GM18505 (cell line): ENCODE measurements around the gene ZSCAN16.
"Not testable (repeated sequence)": the region's sequence is repeated elsewhere in the genome, so short reads cannot be mapped to it uniquely, and the experiment has no call there.

ENCODE experiments used
- ATAC-seq: cut with Tn5 transposase; IDR thresholded peaks from one replicate; pipeline ENCODE4 v1.9.1; 2021; ENCODE audit not compliant: unreplicated experiment
- POLR2A ChIP-seq: IDR thresholded peaks from 4 replicates; pipeline ENCODE4 v1.6.1; 2011; ENCODE audit warnings: borderline replicate concordance; ENCODE audit not compliant: insufficient read depth, insufficient read length; ENCODE audit errors: extremely low read depth

The ZSCAN16 gene

DNA sequence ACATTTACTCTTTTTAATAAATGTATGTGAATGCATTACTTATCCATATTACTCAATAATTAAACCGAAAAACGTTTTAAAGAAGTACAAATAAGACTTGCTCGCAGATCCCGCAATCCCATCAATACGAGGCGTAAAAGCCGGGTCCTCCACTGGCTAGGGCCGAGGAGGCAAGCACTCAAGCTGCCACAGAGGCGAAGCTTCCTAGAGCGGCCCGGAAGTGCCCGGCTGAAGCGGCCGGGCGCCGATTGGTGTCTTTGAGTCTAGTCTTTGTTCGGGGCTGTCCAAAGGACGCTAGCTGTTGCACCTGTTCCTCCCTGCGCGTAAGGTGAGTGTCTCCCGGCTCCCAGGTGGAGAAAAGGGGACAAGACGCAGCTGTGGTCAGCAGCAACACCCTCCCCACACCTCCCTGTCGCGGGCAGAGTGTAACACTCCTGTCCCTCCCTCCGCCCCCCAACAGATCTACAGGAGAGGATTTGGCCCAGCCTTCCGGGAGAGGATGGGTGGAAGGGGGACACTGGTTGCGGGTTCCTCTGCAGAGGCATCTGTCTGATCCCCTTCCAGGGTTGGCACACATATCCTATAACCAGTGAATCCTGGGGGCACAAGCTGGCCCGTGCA, at the start of gene ZSCAN16:
Gene ZSCAN16 (plus strand): TSS at position 260 of the 621 bp plus-strand sequence. CDS start 835 bp downstream, outside the sequence.
- peak; percentile 90 for TF ChIP-seq POLR2A
- ATAC-seq: peak; percentile 98

DNA sequence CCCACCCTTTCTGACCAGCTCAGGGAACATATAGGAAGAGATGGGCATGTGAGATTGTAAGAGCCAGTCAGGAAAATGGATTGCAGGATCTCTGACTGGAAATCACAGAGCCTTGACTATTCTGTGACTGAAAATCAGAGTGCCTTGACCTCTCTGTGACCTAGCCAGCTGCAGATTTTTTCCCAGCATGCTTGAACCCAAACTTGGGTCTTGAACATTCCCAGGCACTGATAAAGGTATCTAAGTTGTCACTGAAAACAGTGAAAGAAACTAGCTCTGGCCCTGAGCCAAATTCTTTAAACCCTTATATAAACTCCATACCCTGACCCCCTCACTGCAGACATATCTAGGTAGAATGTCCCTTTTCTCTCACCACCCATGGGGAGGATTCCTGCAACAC, 46.4 kb upstream of the ZSCAN16 start:
- ATAC-seq: no peak
- TF ChIP-seq POLR2A: no peak

DNA sequence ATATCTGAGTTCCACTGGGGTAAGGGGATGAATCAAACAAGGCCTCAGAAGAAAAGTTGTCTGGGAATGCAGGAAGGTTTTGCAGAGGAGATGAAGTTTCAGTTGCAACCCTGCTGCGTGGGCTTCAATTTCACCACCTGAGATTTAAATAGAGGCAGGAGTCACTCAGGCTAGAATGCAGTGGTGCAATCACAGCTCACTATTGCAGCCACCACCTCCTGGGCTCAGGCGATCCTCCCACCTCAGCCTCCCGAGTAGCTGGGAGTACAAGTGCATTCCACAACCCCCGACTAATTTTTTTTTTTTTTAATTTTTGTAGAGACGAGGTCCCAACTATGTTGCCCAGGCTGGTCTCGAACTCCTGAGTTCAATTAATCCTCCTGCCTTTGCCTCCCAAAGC, 45.6 kb upstream of the ZSCAN16 start:
- ATAC-seq: no peak
- no peak for TF ChIP-seq POLR2A

DNA sequence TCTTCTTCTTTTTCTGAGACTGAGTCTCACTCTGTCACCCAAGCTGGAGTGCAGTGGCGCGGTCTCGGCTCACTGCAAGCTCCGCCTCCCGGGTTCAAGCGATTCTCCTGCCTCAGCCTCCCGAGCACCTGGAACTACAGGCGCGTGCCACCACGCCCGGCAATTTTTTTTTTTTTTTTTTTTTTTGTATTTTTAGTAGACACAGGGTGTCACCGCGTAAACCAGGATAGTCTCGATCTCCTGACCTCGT, 44.1 kb upstream of the ZSCAN16 start, which contains the start of gene ZNF165:
Gene ZNF165 (plus strand): TSS at position 188 of the 250 bp plus-strand sequence. CDS start 4,913 bp downstream, outside the sequence.
- ATAC-seq: peak; percentile 13

DNA sequence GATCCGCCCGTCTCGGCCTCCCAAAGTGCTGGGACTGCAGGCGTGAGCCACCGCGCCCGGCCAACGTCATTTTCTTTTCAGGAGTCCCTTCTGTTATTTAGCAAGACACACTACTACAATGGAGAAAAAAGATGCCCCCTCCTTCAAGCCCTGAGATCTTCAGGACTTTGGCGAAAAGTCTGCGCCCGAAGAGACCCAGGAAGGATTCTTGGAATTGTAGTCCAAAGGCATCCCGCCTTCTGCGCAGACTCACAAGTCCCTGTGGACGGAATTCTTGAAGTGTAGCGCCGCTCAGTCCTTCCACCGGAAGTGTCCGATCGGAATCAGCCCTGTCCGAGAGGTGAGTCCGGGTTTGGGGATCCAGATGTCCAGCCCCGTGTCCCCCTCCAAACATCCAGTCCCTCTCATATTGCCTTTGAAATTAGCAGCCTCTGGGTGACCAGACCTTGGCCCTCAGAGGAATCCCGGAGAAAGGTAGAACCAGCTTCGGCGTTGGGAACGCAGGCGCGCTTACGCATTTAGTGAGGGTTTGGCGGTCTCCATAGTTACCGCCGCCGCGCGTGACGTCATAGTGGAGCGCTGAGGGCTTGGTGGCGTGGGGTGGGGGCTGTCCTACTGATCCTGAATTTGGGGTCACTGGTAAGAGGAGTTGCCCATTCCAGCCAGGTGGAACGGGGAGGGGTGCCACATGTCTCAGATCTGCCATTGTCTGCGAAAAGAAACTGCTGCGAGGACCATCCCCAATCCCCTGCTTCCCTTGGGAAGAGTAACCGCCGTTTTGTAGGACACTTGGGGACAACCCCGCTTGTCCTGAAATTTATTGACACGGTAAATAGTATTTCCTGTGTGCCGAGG, 43.6 kb upstream of the ZSCAN16 start:
- peak; percentile 61 for ATAC-seq
- TF ChIP-seq POLR2A: no peak

DNA sequence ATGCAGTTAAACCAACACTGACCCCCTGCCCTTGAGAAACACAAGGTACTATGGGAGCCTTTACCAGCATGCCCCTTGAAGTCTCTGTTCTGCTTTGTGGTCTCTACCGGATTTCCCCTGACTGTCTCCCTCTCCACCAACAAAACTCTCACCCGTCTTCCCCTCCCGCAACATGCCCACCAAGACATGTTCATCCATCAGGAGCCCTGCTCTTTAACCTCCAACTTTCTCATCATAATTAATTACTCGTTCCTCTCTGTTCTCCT, 43.0 kb upstream of the ZSCAN16 start:
- ATAC-seq: peak; percentile 49
- no peak for TF ChIP-seq POLR2A

DNA sequence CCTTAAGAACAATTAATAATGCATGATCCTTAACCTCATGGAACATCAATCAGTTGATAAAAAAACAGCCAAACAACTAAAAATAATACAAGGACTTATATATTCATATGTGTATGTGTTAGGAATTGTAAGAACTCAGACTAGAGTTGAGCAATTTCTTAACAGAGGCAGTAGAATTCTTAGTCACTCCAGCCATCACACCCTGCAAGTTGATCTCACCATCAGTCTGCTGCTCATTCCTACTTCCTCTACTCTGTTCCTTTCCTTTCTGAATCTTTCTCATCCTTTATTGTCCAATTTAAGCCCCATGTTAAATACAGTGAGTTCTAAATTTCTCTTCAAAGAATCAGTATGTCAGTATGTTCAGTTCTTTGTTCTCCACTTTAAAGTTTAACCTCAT, 41.5 kb upstream of the ZSCAN16 start:
- ATAC-seq: no peak

DNA sequence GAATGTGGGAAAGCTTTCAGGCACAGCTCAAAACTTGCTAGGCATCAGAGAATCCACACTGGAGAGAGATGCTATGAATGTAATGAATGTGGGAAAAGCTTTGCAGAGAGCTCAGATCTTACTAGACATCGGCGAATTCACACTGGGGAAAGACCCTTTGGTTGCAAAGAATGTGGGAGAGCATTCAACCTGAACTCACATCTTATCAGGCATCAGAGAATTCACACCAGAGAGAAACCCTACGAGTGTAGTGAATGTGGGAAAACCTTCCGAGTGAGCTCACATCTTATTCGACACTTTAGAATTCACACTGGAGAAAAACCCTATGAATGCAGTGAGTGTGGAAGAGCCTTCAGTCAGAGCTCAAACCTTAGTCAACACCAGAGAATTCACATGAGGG, 35.4 kb upstream of the ZSCAN16 start:
- ATAC-seq: no peak

More for the DNA sequence above, 41.5 kb upstream of the ZSCAN16 start:
- no peak for TF ChIP-seq POLR2A

DNA sequence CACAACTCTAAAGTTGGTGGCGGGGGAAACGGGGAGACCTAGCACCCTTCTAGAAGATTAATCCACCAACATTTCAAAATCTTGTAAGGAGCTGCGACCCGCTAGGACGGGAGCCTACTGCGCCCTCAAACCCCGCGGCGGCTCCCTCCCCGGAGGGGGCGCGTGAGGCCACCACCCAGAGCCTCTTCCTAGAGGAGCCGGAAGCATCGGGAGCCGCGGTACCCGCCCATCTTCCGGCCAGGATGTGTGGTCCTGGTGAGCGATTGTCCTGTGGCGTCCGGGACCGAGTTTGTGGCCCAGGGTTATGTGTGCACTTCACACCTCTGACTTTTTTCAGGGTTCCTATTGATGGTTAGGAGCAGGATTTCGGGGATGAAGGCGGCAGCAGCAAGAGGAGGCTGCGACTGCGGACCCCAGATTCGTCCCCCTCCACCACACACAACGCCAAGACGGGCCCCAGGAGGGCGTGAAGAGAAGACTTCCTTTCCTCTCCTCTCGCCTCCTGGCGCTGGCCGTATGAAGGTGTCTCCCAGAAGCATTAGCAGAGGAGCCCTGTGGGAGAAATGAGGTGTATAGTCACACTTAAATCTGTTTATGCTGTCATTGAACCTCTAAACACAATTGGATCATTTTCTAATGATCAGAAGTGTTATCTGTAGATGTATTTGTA, 33.4 kb upstream of the ZSCAN16 start:
- ATAC-seq: no peak
- TF ChIP-seq POLR2A: no peak

More for the DNA sequence above, 35.4 kb upstream of the ZSCAN16 start:
- TF ChIP-seq POLR2A: no peak

DNA sequence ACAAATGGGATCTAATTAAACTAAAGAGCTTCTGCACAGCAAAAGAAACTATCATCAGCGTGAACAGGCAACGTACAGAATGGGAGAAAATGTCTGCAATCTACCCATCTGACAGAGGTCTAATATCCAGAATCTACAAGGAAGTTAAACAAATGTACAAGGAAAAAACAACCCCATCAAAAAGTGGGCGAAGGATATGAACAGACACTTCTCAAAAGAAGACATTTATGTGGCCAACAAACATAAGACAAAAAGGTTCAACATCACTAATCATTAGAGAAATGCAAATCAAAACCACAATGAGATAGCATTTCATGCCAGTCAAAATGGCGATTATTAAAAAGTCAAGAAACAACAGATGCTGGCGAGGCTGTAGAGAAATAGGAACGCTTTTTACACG, 22.2 kb upstream of the ZSCAN16 start:
- not testable (repeated sequence) for ATAC-seq

DNA sequence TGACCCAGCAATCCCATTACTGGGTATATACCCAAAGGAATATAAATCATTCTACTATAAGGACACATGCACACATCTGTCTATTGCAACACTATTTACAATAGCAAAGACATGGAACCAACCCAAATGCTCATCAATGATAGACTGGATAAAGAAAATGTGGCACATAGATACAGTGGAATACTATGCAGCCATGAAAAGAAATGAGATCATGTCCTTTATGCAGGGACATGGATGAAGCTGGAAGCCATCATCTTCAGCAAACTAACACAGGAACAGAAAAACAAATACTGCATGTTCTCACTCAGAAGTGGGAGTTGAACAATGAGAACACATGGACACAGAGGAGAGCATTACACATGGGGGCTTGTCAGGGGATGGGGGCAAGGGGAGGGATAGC, 21.7 kb upstream of the ZSCAN16 start:
- not testable (repeated sequence) for ATAC-seq

DNA sequence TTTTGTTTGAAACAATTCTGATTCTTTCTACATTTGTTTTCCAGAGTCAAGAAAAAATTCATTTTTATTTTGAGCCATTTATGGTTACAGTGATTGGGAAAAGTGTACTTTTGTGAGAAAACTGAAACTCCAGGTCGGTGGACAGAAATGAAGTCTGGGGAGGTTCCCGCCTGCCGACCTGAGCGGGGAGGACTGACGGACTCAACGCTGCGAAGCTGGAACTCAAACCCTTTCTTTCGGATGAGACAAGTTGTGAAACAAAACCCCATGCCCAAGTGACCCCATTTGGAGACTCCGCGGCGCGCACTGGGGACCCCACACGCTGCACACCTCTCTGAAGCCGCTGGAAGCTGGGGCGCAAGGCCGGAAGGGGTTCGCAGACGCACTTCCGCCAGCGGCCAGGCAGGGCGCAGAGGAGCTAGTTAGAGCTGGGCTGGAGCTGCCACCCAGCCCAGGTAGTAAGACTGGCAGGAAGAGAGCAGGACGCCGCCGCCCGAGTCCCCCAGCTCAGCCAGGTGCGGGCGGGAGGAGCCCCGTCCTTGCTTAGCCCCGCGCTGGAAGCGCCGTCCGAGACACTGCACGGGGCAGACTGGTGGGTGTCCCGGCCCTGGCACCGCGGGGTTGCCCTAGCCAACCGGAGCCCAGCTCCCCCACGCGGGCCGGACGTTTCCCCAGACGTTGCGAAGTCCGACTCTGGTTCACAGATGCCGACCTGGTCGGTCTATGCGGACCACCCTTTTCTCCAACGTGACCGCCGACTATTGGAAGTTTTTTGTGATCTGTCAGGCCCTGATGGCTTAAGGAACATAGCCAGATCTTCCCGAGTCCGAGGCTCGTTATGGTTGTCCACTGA, 19.8 kb upstream of the ZSCAN16 start:
- TF ChIP-seq POLR2A: peak; percentile 95
- peak; percentile 97 for ATAC-seq

DNA sequence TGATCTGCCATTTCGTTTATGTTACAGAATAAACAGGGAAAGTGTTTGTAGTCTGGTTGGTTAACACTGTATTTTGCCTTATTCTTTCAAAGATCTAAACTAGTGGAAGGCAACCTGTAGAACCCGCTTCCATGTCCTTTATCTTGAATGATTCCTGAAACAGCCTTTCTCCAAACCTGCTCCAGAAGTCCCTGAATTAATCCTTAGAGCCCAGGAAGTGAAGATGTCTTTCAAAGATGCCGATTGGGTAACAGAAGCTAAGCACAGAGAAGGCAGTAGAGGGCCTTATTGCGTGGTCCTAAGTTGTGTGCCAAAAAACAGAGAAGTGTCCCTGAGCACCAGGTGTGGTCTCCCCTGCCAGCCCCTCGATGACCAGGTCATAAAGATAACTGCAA, 19.2 kb upstream of the ZSCAN16 start:
- TF ChIP-seq POLR2A: no peak
- ATAC-seq: peak; percentile 23
